ENCODE results near the gene AOX1.

The AOX1 gene

GRCh38 chr2:200590090-200590489, 4.3 kb downstream of the AOX1 start:
- Histone ChIP-seq H3K9me3 (ENCODE audit: low read length) (no peaks in the 10 kb centered on the region), H4K20me1 (ENCODE audit: insufficient read depth, low read length) (no peaks in the 10 kb centered on the region), H3K36me3 (ENCODE audit: insufficient read depth, low read length) (peaks cover 29% of the 10 kb centered on the region; the same call in 1 of the 2 replicates), H3K27me3 (ENCODE audit: insufficient read depth, low read length) (no peaks in the 10 kb centered on the region), H3K9ac (ENCODE audit: low read length) (no peak overlapping the region), H3K79me2 (ENCODE audit: insufficient read depth, low read length) (no peaks in the 10 kb centered on the region), H3F3A (ENCODE audit: insufficient read depth, low read length) (no peaks in the 10 kb centered on the region), H3K27ac (ENCODE audit: low read depth, low read length, poor library complexity, severe bottlenecking) (peak overlapping the region; percentile 50), H2AFZ (ENCODE audit: low read length) (no peak overlapping the region), H3K4me2 (ENCODE audit: low read length) (no peak overlapping the region), H3K4me3 (ENCODE audit: low read depth, low read length, poor library complexity, severe bottlenecking) (no peak overlapping the region), H3K9me2 (ENCODE audit: low read depth, low read length) (no peaks in the 10 kb centered on the region), H3K4me1 (ENCODE audit: insufficient read depth, low read length, severe bottlenecking) (peaks cover 43% of the 10 kb centered on the region)
- TF ChIP-seq EZH2 (IDR thresholded peaks at IDR 0.05; ENCODE audit: borderline replicate concordance, low read length) = no peak
- TF ChIP-seq CTCF (IDR thresholded peaks at IDR 0.05; ENCODE audit: low read length) = no peak

GRCh38 chr2:200591308-200591707, 5.5 kb downstream of the AOX1 start:
- Histone ChIP-seq H3K4me2 (ENCODE audit: low read length) (no peak overlapping the region), H4K20me1 (ENCODE audit: insufficient read depth, low read length) (no peaks in the 10 kb centered on the region), H3K9me2 (ENCODE audit: low read depth, low read length) (no peaks in the 10 kb centered on the region), H3K9me3 (ENCODE audit: low read length) (no peaks in the 10 kb centered on the region), H3F3A (ENCODE audit: insufficient read depth, low read length) (no peaks in the 10 kb centered on the region), H3K27ac (ENCODE audit: low read depth, low read length, poor library complexity, severe bottlenecking) (no peak overlapping the region), H3K79me2 (ENCODE audit: insufficient read depth, low read length) (no peaks in the 10 kb centered on the region), H2AFZ (ENCODE audit: low read length) (no peak overlapping the region), H3K27me3 (ENCODE audit: insufficient read depth, low read length) (no peaks in the 10 kb centered on the region), H3K36me3 (ENCODE audit: insufficient read depth, low read length) (peaks cover 41% of the 10 kb centered on the region; the same call in 1 of the 2 replicates), H3K9ac (ENCODE audit: low read length) (no peak overlapping the region), H3K4me3 (ENCODE audit: low read depth, low read length, poor library complexity, severe bottlenecking) (no peak overlapping the region), H3K4me1 (ENCODE audit: insufficient read depth, low read length, severe bottlenecking) (peaks cover 31% of the 10 kb centered on the region)
- no peak for TF ChIP-seq EZH2 (IDR thresholded peaks at IDR 0.05; ENCODE audit: borderline replicate concordance, low read length)

GRCh38 chr2:200592406-200593075, 6.7 kb downstream of the AOX1 start:
- Histone ChIP-seq H3K4me3 (ENCODE audit: low read depth, low read length, poor library complexity, severe bottlenecking) (no peak overlapping the region), H3K9ac (ENCODE audit: low read length) (no peak overlapping the region)

More at GRCh38 chr2:200592406-200593075, 6.7 kb downstream of the AOX1 start:
- H3K79me2 ChIP-seq (ENCODE audit: insufficient read depth, low read length) = no peaks in the 10 kb centered on the region
- peaks cover 43% of the 10 kb centered on the region; the same call in 1 of the 2 replicates for H3K36me3 ChIP-seq (ENCODE audit: insufficient read depth, low read length)
- no peak for TF ChIP-seq CTCF (IDR thresholded peaks at IDR 0.05; ENCODE audit: low read length)
- TF ChIP-seq EZH2 (IDR thresholded peaks at IDR 0.05; ENCODE audit: borderline replicate concordance, low read length) = no peak
- no peak overlapping the region for H3K27ac ChIP-seq (ENCODE audit: low read depth, low read length, poor library complexity, severe bottlenecking)
- no peaks in the 10 kb centered on the region for H3F3A ChIP-seq (ENCODE audit: insufficient read depth, low read length)
- no peaks in the 10 kb centered on the region for H3K27me3 ChIP-seq (ENCODE audit: insufficient read depth, low read length)
- no peaks in the 10 kb centered on the region for H3K9me2 ChIP-seq (ENCODE audit: low read depth, low read length)
- no peaks in the 10 kb centered on the region for H3K9me3 ChIP-seq (ENCODE audit: low read length)
- H3K4me2 ChIP-seq (ENCODE audit: low read length) = no peak overlapping the region
- H4K20me1 ChIP-seq (ENCODE audit: insufficient read depth, low read length) = no peaks in the 10 kb centered on the region
- H2AFZ ChIP-seq (ENCODE audit: low read length) = no peak overlapping the region
- peaks cover 18% of the 10 kb centered on the region for H3K4me1 ChIP-seq (ENCODE audit: insufficient read depth, low read length, severe bottlenecking)

Data from OCI-LY1 (cell line).